Trophoblast cell (in vitro differentiated cells and primary cell): ENCODE data around the gene CCDC85C.

Experiments used
- DNase-seq, 2 donors: peaks; one replicate each; pipeline ENCODE4 v3.0.0-alpha.2; 2016
- H2AFZ ChIP-seq: 2 replicates; pipeline ENCODE4 v1.6.1; 2013; ENCODE audit warnings: low read length, moderate library complexity, mild to moderate bottlenecking; ENCODE audit not compliant: insufficient read depth, poor library complexity
- H2AK5ac ChIP-seq: 2 replicates; pipeline ENCODE4 v1.6.1; 2013; ENCODE audit warnings: mild to moderate bottlenecking, low read length
- H2BK120ac ChIP-seq: 2 replicates; pipeline ENCODE4 v1.6.1; 2013; ENCODE audit warnings: low read length, mild to moderate bottlenecking, moderate library complexity; ENCODE audit not compliant: insufficient read depth, poor library complexity
- H2BK12ac ChIP-seq: 2 replicates; pipeline ENCODE4 v1.6.1; 2013; ENCODE audit warnings: mild to moderate bottlenecking, low read length, moderate library complexity
- H2BK5ac ChIP-seq: 2 replicates; pipeline ENCODE4 v1.6.1; 2013; ENCODE audit warnings: low read length, low read depth, moderate library complexity, mild to moderate bottlenecking; ENCODE audit not compliant: poor library complexity
- H3K14ac ChIP-seq: 2 replicates; pipeline ENCODE4 v1.6.1; 2013; ENCODE audit warnings: mild to moderate bottlenecking, low read length
- H3K18ac ChIP-seq: 2 replicates; pipeline ENCODE4 v1.6.1; 2013; ENCODE audit warnings: mild to moderate bottlenecking, low read length
- H3K23ac ChIP-seq: 2 replicates; pipeline ENCODE4 v1.6.1; 2013; ENCODE audit warnings: low read length
- H3K27ac ChIP-seq: 2 replicates; pipeline ENCODE4 v1.5.1; 2013; ENCODE audit warnings: low read depth, mild to moderate bottlenecking, inconsistent platforms, low read length, moderate library complexity
- H3K27me3 ChIP-seq: 2 replicates; pipeline ENCODE4 v1.6.1; 2013; ENCODE audit warnings: inconsistent platforms, mild to moderate bottlenecking, low read length, moderate library complexity; ENCODE audit not compliant: insufficient read depth
- H3K36me3 ChIP-seq, 2 experiments: 1 replicate in 1 of 2; 2 replicates in 1 of 2; pipeline ENCODE4 v1.6.1; 2013; ENCODE audit warnings: low read length in 2 of 2, mild to moderate bottlenecking in 2 of 2, moderate library complexity in 1 of 2; ENCODE audit not compliant: insufficient read depth in 2 of 2, control insufficient read depth in 1 of 2
- H3K4ac ChIP-seq: 2 replicates; pipeline ENCODE4 v1.6.1; 2013; ENCODE audit warnings: low read depth, mild to moderate bottlenecking, low read length, moderate library complexity
- H3K4me1 ChIP-seq, 2 experiments: 1 replicate in 1 of 2; 2 replicates in 1 of 2; pipeline ENCODE4 v1.6.1; 2013; ENCODE audit warnings: low read length in 2 of 2, mild to moderate bottlenecking in 2 of 2, moderate library complexity in 1 of 2; ENCODE audit not compliant: insufficient read depth in 2 of 2, control insufficient read depth in 1 of 2
- H3K4me2 ChIP-seq: 2 replicates; pipeline ENCODE4 v1.6.1; 2013; ENCODE audit warnings: inconsistent platforms, mild to moderate bottlenecking, low read length, moderate library complexity
- H3K4me3 ChIP-seq: 2 replicates; pipeline ENCODE4 v1.5.1; 2013; ENCODE audit warnings: mild to moderate bottlenecking, low read depth, low read length, inconsistent platforms
- H3K79me1 ChIP-seq: one replicate; pipeline ENCODE4 v1.6.1; 2013; ENCODE audit warnings: low read length
- H3K79me2 ChIP-seq: 2 replicates; pipeline ENCODE4 v1.6.1; 2013; ENCODE audit warnings: low read length, mild to moderate bottlenecking; ENCODE audit not compliant: control insufficient read depth, insufficient read depth, poor library complexity
- H3K9ac ChIP-seq: 2 replicates; pipeline ENCODE4 v1.6.1; 2013; ENCODE audit warnings: mild to moderate bottlenecking, low read length
- H3K9me3 ChIP-seq: 2 replicates; pipeline ENCODE4 v1.6.1; 2013; ENCODE audit warnings: low read depth, mild to moderate bottlenecking, control low read depth, inconsistent platforms, low read length; ENCODE audit not compliant: insufficient read depth
- H4K12ac ChIP-seq: 2 replicates; pipeline ENCODE4 v1.6.1; 2013; ENCODE audit warnings: low read depth, mild to moderate bottlenecking, low read length, moderate library complexity
- H4K8ac ChIP-seq: 2 replicates; pipeline ENCODE4 v1.6.1; 2013; ENCODE audit warnings: low read depth, mild to moderate bottlenecking, low read length, moderate library complexity
- H4K91ac ChIP-seq: one replicate; pipeline ENCODE4 v1.6.1; 2013; ENCODE audit warnings: low read depth, mild to moderate bottlenecking, low read length, moderate library complexity
- WGBS: extraction: QIAGEN DNeasy Blood & Tissue Kit; methylation state at CpG from one replicate; pipeline ENCODE4 v1.1.7; 2013; ENCODE audit warnings: missing lambda C conversion rate; ENCODE audit not compliant: insufficient read length, insufficient coverage; ENCODE audit errors: extremely low coverage; 5-methylcytosine and 5-hydroxymethylcytosine counted together

Gene CCDC85C

DNA sequence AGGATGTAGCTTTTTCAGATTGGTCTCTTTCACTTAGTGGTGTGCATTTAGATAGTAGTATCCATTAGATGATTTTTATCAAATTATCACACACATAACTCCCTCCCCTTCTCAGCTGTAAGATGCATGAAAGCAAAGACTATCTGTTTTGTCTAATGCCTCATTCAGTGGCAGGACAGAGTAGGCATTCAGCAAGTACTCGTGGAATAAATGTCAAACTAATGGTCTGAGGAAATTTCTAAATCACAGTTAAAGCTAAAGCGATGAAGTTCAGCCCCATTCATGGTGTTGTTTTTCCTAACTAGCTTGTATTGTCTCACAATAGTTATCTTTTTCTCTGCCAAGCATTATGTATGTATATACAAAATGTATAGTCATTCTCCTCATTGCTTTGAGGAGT is 106.7 kb downstream of the CCDC85C start:
- no peak overlapping the region for H2AK5ac ChIP-seq
- WGBS, result no CpG with 5 or more reads among the region's 2 CpGs
- H4K8ac ChIP-seq, result no peak overlapping the region
- H3K18ac ChIP-seq, result no peak overlapping the region
- H3K27ac ChIP-seq, result no peak overlapping the region
- H3K79me1 ChIP-seq, result no peaks in the 10 kb centered on the region
- no peak overlapping the region for H2BK12ac ChIP-seq
- H3K4me1 ChIP-seq, result no peaks in the 10 kb centered on the region
- DNase-seq, result no peak
- no peak overlapping the region for H3K9ac ChIP-seq
- H3K4me2 ChIP-seq, result no peak overlapping the region
- H3K4ac ChIP-seq, result no peak overlapping the region
- no peak overlapping the region for H3K4me3 ChIP-seq
- no peak overlapping the region for H4K12ac ChIP-seq
- H2AFZ ChIP-seq, result no peak overlapping the region
- H3K36me3 ChIP-seq, result peaks cover 22 to 59% of the 10 kb centered on the region in 2 experiments
- H2BK5ac ChIP-seq, result no peak overlapping the region
- H3K14ac ChIP-seq, result no peak overlapping the region
- no peaks in the 10 kb centered on the region for H3K27me3 ChIP-seq
- H3K23ac ChIP-seq, result no peak overlapping the region
- no peaks in the 10 kb centered on the region for H3K79me2 ChIP-seq
- no peaks in the 10 kb centered on the region for H3K9me3 ChIP-seq
- no peak overlapping the region for H4K91ac ChIP-seq
- no peak overlapping the region for H2BK120ac ChIP-seq

DNA sequence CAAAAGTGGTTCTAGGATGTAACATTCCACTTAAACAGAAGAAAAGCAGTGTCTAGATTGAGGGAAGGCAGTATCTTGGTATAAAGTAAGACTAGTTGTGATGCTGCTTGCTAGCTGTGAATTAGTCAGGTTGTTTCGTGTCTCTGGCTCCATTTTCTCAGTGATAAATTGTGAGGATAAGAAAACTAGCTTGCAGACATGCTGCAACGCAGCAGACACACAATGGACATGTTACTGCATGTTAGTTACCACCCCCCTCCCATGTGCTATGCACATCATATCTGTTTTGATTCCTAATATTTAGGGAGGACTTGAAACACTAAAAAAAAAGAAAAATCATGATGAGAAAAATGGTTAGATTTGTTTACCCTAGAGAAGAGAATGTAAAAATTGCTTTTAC is 119.9 kb downstream of the CCDC85C start:
- H2AK5ac ChIP-seq, result no peak overlapping the region
- no peak overlapping the region for H3K18ac ChIP-seq
- H2BK120ac ChIP-seq, result no peak overlapping the region
- no peak overlapping the region for H3K23ac ChIP-seq
- H4K8ac ChIP-seq, result no peak overlapping the region
- H2BK5ac ChIP-seq, result no peak overlapping the region
- no peaks in the 10 kb centered on the region for H3K36me3 ChIP-seq
- H2BK12ac ChIP-seq, result no peak overlapping the region
- H3K27me3 ChIP-seq, result no peaks in the 10 kb centered on the region
- no peak overlapping the region for H3K27ac ChIP-seq
- H3K79me2 ChIP-seq, result peaks cover 23% of the 10 kb centered on the region
- no peak overlapping the region for H3K9ac ChIP-seq
- WGBS, result no CpG with 5 or more reads among the region's 2 CpGs
- peak overlapping the region; percentile 98 for H3K4ac ChIP-seq
- H3K4me2 ChIP-seq, result no peak overlapping the region
- no peak for DNase-seq
- H3K4me3 ChIP-seq, result no peak overlapping the region
- peaks cover 3 to 7% of the 10 kb centered on the region in 2 experiments for H3K4me1 ChIP-seq
- peaks cover 12% of the 10 kb centered on the region for H3K79me1 ChIP-seq
- no peak overlapping the region for H2AFZ ChIP-seq
- H4K91ac ChIP-seq, result no peak overlapping the region
- no peak overlapping the region for H3K14ac ChIP-seq
- no peak overlapping the region for H4K12ac ChIP-seq
- H3K9me3 ChIP-seq, result no peaks in the 10 kb centered on the region

DNA sequence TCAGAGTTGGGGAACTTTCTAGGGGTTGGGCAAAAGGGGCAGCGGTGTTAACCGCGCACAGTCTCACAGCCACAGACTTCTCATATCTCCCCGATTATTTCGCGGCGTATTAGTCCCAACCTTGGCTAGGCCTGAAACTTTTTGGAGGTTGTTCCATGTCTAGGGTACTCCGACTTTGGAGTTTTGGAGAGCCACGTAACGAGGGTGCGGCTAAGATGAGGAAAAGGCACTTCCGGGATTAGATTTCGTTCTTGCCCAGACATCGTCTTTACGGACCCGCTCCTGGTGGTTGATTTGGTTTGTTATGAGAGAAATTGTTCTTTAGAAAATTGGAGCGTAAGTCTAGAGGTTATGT is 122.3 kb downstream of the CCDC85C start:
- Histone ChIP-seq H3K23ac (no peak overlapping the region), H3K18ac (peak overlapping the region; percentile 9), H2AK5ac (peak overlapping the region; percentile 74), H3K4ac (peak overlapping the region; percentile 92), H2BK12ac (peak overlapping the region; percentile 5), H3K79me2 (peaks cover 27% of the 10 kb centered on the region), H3K27me3 (no peaks in the 10 kb centered on the region), H3K14ac (peak overlapping the region; percentile 14), H2AFZ (peak overlapping the region; percentile 43), H4K12ac (peak overlapping the region; percentile 4), H2BK5ac (peak overlapping the region; percentile 15), H3K27ac (peak overlapping the region; percentile 83), H3K79me1 (peaks cover 12% of the 10 kb centered on the region), H3K36me3 (no peaks in the 10 kb centered on the region), H2BK120ac (peak overlapping the region; percentile 44), H3K4me2 (peak overlapping the region; percentile 74), H3K4me1 (peaks cover 3 to 11% of the 10 kb centered on the region in 2 experiments), H4K91ac (peak overlapping the region; percentile 76), H3K9me3 (no peaks in the 10 kb centered on the region), H4K8ac (peak overlapping the region; percentile 94), H3K9ac (peak overlapping the region; percentile 75), H3K4me3 (peak overlapping the region; percentile 94)
- peak; percentile 13 to 61 for DNase-seq
- WGBS, result no CpG with 5 or more reads among the region's 17 CpGs

DNA sequence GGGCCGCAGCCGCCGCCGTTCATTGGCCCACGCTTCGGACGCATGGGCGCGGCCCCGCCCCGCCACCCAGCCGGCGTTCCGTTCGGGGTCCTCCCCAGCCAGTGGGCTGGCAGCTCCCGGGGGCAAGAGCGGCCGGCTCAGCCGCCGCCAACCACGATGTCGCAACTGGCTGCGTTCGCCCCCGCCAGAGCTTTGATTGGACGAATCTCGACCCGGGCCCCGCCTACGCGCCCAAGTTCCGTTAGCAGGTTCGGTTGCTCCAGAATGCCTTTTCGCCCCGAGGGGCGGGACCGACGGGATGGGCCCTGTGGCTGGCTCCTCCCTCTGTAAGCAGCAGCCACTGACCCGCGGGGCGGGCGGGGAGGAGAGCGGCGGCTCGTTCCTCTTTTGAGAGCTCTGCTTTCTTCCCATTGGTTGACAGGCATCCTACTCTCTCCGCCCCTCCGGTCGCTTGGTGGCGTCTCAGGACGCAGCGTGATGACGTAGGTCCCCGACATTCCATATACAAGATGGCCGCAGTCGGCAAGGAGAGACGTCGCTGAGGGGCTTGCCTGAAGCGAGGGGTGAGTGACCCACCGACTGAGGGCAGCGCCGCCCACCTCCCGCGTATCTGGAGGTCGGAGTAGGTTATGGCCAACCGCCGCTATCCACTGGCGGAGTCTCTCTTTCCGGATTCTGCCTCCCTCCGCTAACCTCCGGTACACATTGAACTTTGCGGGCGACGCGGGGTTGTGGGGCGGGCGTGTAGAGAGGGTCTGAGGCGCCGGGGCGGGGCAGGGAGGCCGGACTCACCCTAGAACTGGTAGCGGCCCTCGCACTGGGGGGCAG is 122.9 kb downstream of the CCDC85C start, which contains the start of gene CCNK:
Gene CCNK (plus strand): TSS at position 493 of the 828 bp plus-strand sequence. CDS start 11,269 bp downstream, outside the sequence.
- peak within 1 kb of the TSS; percentile 91 for H3K27ac ChIP-seq
- peak within 1 kb of the TSS; percentile 88 for H4K91ac ChIP-seq
- H4K8ac ChIP-seq, result peak within 1 kb of the TSS; percentile 94
- WGBS, result no CpG with 5 or more reads among the region's 82 CpGs
- peak within 1 kb of the TSS; percentile 95 for H3K4ac ChIP-seq
- no peak within 1 kb of the TSS for H3K23ac ChIP-seq
- H3K27me3 ChIP-seq, result no peaks in the 10 kb centered on the region
- DNase-seq, result peak; percentile 100
- H4K12ac ChIP-seq, result peak within 1 kb of the TSS; percentile 83
- peaks cover 27% of the 10 kb centered on the region for H3K79me2 ChIP-seq
- peak within 1 kb of the TSS; percentile 95 for H2AFZ ChIP-seq
- H3K18ac ChIP-seq, result peak within 1 kb of the TSS; percentile 91
- peak within 1 kb of the TSS; percentile 97 for H3K4me2 ChIP-seq
- H3K9ac ChIP-seq, result peak within 1 kb of the TSS; percentile 75
- H3K36me3 ChIP-seq, result no peaks in the 10 kb centered on the region
- peaks cover 3 to 11% of the 10 kb centered on the region in 2 experiments for H3K4me1 ChIP-seq
- H2BK12ac ChIP-seq, result peak within 1 kb of the TSS; percentile 30
- H3K9me3 ChIP-seq, result no peaks in the 10 kb centered on the region
- H3K79me1 ChIP-seq, result peaks cover 12% of the 10 kb centered on the region
- peak within 1 kb of the TSS; percentile 74 for H2AK5ac ChIP-seq
- peak within 1 kb of the TSS; percentile 95 for H3K14ac ChIP-seq
- H3K4me3 ChIP-seq, result peak within 1 kb of the TSS; percentile 98
- H2BK120ac ChIP-seq, result peak within 1 kb of the TSS; percentile 44
- peak within 1 kb of the TSS; percentile 77 for H2BK5ac ChIP-seq
